HEK293 (cell line): ENCODE data around the gene ARMH3.

Source experiments
- CTCF ChIA-PET: fragments of 350-600 bp; formaldehyde crosslinking; extraction: SDS; loops from one replicate; lab custom pipeline; 2021; ENCODE audit warnings: antibody characterized with exemption; lab: Yijun Ruan, JAX
- POLR2A ChIA-PET: fragments of 300-600 bp; formaldehyde crosslinking; extraction: SDS; loops from one replicate; lab custom pipeline; 2020; ENCODE audit warnings: antibody characterized with exemption, inconsistent platforms; lab: Yijun Ruan, JAX
- H3K27ac ChIP-seq: fragments of 200-500 bp; sonication (Bioruptor generic); 2 replicates; pipeline ENCODE4 v1.5.1; 2014; ENCODE audit warnings: low read depth, low read length, control low read depth, inconsistent platforms; ENCODE audit errors: extremely low read depth
- H3K36me3 ChIP-seq, 2 experiments: fragments of 200-500 bp in 1 of 2; sonication (Bioruptor generic) in 1 of 2; 1 replicate in 1 of 2; 2 replicates in 1 of 2; pipeline ENCODE4 v1.5.1; 2014 to 2017; ENCODE audit warnings: inconsistent platforms in 2 of 2, low read length in 2 of 2; ENCODE audit not compliant: control insufficient read depth in 2 of 2, insufficient read depth in 1 of 2
- H3K4me1 ChIP-seq: fragments of 200-500 bp; sonication (Bioruptor generic); 2 replicates; pipeline ENCODE4 v1.5.1; 2014; ENCODE audit warnings: mild to moderate bottlenecking, low read length, inconsistent platforms; ENCODE audit not compliant: control insufficient read depth, insufficient read depth
- H3K4me3 ChIP-seq: 2 replicates; pipeline ENCODE4 v1.5.1; 2011; ENCODE audit warnings: low read depth, mild to moderate bottlenecking, control low read depth, low read length, moderate library complexity
- H3K9me3 ChIP-seq: fragments of 200-500 bp; sonication (Bioruptor generic); 2 replicates; pipeline ENCODE4 v1.5.1; 2014; ENCODE audit warnings: low read depth, low read length, inconsistent platforms; ENCODE audit not compliant: control insufficient read depth, insufficient read depth
- GLI4 ChIP-seq: fragments of 450-650 bp; formaldehyde crosslinking; IDR thresholded peaks from 2 replicates; pipeline ENCODE4 v1.5.1; 2016; ENCODE audit warnings: missing biosample characterization, missing genetic modification characterization
- HOXA7 ChIP-seq: sonication (generic); formaldehyde crosslinking; IDR thresholded peaks from 2 replicates; pipeline ENCODE4 v1.8.1; 2022; ENCODE audit warnings: missing genetic modification reagents, borderline replicate concordance
- KLF9 ChIP-seq: fragments of 450-650 bp; formaldehyde crosslinking; IDR thresholded peaks from 2 replicates; pipeline ENCODE4 v1.5.1; 2016; ENCODE audit warnings: missing biosample characterization, missing genetic modification characterization, low read depth
- MZF1 ChIP-seq: fragments of 450-650 bp; formaldehyde crosslinking; IDR thresholded peaks from 2 replicates; pipeline ENCODE4 v1.5.1; 2017; ENCODE audit warnings: missing biosample characterization, missing genetic modification characterization, borderline replicate concordance
- PRDM1 ChIP-seq: fragments of 450-650 bp; formaldehyde crosslinking; IDR thresholded peaks from 2 replicates; pipeline ENCODE4; 2016; ENCODE audit warnings: missing biosample characterization, missing genetic modification characterization
- SALL2 ChIP-seq: fragments of 450-650 bp; formaldehyde crosslinking; IDR thresholded peaks from 2 replicates; pipeline ENCODE4 v1.5.0; 2017; ENCODE audit warnings: missing biosample characterization, mild to moderate bottlenecking, missing genetic modification characterization, borderline replicate concordance
- TRIM28 ChIP-seq: IDR thresholded peaks from 2 replicates; pipeline ENCODE4 v1.6.1; 2011; ENCODE audit warnings: low read length, control low read depth, borderline replicate concordance
- YY2 ChIP-seq: fragments of 450-650 bp; formaldehyde crosslinking; IDR thresholded peaks from 2 replicates; pipeline ENCODE4 v1.5.1; 2016; ENCODE audit warnings: missing biosample characterization, missing genetic modification characterization
- ZBTB17 ChIP-seq: fragments of 450-650 bp; formaldehyde crosslinking; IDR thresholded peaks from 2 replicates; pipeline ENCODE4 v1.5.1; 2016; ENCODE audit warnings: missing biosample characterization, missing genetic modification characterization
- ZBTB48 ChIP-seq: fragments of 450-650 bp; formaldehyde crosslinking; IDR thresholded peaks from 2 replicates; pipeline ENCODE4 v1.5.1; 2016; ENCODE audit warnings: missing biosample characterization, missing genetic modification characterization
- ZFP3 ChIP-seq: fragments of 450-650 bp; formaldehyde crosslinking; IDR thresholded peaks from 2 replicates; pipeline ENCODE4 v1.5.1; 2016; ENCODE audit warnings: low read depth, missing biosample characterization, missing genetic modification characterization
- ZIC2 ChIP-seq: fragments of 450-650 bp; formaldehyde crosslinking; IDR thresholded peaks from 2 replicates; pipeline ENCODE4 v1.5.1; 2016; ENCODE audit warnings: missing biosample characterization, missing genetic modification characterization
- ZNF114 ChIP-seq: fragments of 450-650 bp; formaldehyde crosslinking; IDR thresholded peaks from 2 replicates; pipeline ENCODE4 v1.5.0; 2017; ENCODE audit warnings: missing biosample characterization, missing genetic modification characterization
- ZNF2 ChIP-seq: fragments of 450-650 bp; formaldehyde crosslinking; IDR thresholded peaks from 2 replicates; pipeline ENCODE4 v1.5.1; 2016; ENCODE audit warnings: missing biosample characterization, missing genetic modification characterization
- ZNF211 ChIP-seq: fragments of 450-650 bp; formaldehyde crosslinking; IDR thresholded peaks from 2 replicates; pipeline ENCODE4 v1.5.1; 2016; ENCODE audit warnings: low read depth, missing biosample characterization, missing genetic modification characterization
- ZNF214 ChIP-seq: fragments of 450-650 bp; formaldehyde crosslinking; IDR thresholded peaks from 2 replicates; pipeline ENCODE4 v1.5.1; 2017; ENCODE audit warnings: missing biosample characterization, mild to moderate bottlenecking, missing genetic modification characterization, borderline replicate concordance
- ZNF24 ChIP-seq: fragments of 450-650 bp; formaldehyde crosslinking; IDR thresholded peaks from 2 replicates; pipeline ENCODE4 v1.5.1; 2016; ENCODE audit warnings: missing biosample characterization, missing genetic modification characterization
- ZNF324 ChIP-seq: fragments of 450-650 bp; formaldehyde crosslinking; IDR thresholded peaks from 2 replicates; pipeline ENCODE4 v1.5.1; 2016; ENCODE audit warnings: missing biosample characterization, missing genetic modification characterization
- ZNF335 ChIP-seq: fragments of 450-650 bp; formaldehyde crosslinking; conservative IDR thresholded peaks from 2 replicates; pipeline ENCODE4 v1.5.1; 2016; ENCODE audit warnings: missing biosample characterization, missing genetic modification characterization
- ZNF366 ChIP-seq: fragments of 450-650 bp; formaldehyde crosslinking; conservative IDR thresholded peaks from 2 replicates; pipeline ENCODE4 v1.5.1; 2016; ENCODE audit warnings: missing biosample characterization, missing genetic modification characterization
- ZNF391 ChIP-seq: fragments of 450-650 bp; formaldehyde crosslinking; IDR thresholded peaks from 2 replicates; pipeline ENCODE4 v1.5.1; 2016; ENCODE audit warnings: low read depth, missing biosample characterization, missing genetic modification characterization, borderline replicate concordance
- ZNF426 ChIP-seq: fragments of 450-650 bp; formaldehyde crosslinking; IDR thresholded peaks from 2 replicates; pipeline ENCODE4 v1.5.1; 2017; ENCODE audit warnings: missing biosample characterization, missing genetic modification characterization, mild to moderate bottlenecking, inconsistent platforms, moderate library complexity
- ZNF514 ChIP-seq: fragments of 450-650 bp; formaldehyde crosslinking; IDR thresholded peaks from 2 replicates; pipeline ENCODE4 v1.5.1; 2016; ENCODE audit warnings: missing biosample characterization, missing genetic modification characterization
- ZNF521 ChIP-seq: fragments of 450-650 bp; formaldehyde crosslinking; IDR thresholded peaks from 2 replicates; pipeline ENCODE4 v1.5.1; 2017; ENCODE audit warnings: missing biosample characterization, mild to moderate bottlenecking, missing genetic modification characterization
- ZNF558 ChIP-seq: fragments of 450-650 bp; formaldehyde crosslinking; IDR thresholded peaks from 2 replicates; pipeline ENCODE4 v1.5.1; 2016; ENCODE audit warnings: missing biosample characterization, missing genetic modification characterization
- ZNF600 ChIP-seq: fragments of 450-650 bp; formaldehyde crosslinking; IDR thresholded peaks from 2 replicates; pipeline ENCODE4 v1.5.1; 2016; ENCODE audit warnings: missing biosample characterization, missing genetic modification characterization
- ZNF629 ChIP-seq: fragments of 450-650 bp; formaldehyde crosslinking; IDR thresholded peaks from 2 replicates; pipeline ENCODE4 v1.5.1; 2017; ENCODE audit warnings: missing biosample characterization, missing genetic modification characterization
- ZNF768 ChIP-seq: fragments of 450-650 bp; formaldehyde crosslinking; IDR thresholded peaks from 2 replicates; pipeline ENCODE4 v1.5.1; 2018; ENCODE audit warnings: missing biosample characterization, mild to moderate bottlenecking, missing genetic modification characterization
- ZNF830 ChIP-seq: fragments of 450-650 bp; IDR thresholded peaks from 2 replicates; pipeline ENCODE4 v1.5.0; 2018; ENCODE audit warnings: missing biosample characterization, missing genetic modification characterization, low read depth, mild to moderate bottlenecking, moderate library complexity
- TF ChIP-seq, protein P1 (sequence below): fragments of 450-650 bp; formaldehyde crosslinking; IDR thresholded peaks from 2 replicates; pipeline ENCODE4 v1.5.0; 2017; ENCODE audit warnings: missing biosample characterization, missing genetic modification characterization, borderline replicate concordance
- TF ChIP-seq, protein P2 (sequence below): fragments of 450-650 bp; formaldehyde crosslinking; IDR thresholded peaks from 2 replicates; pipeline ENCODE4; 2016; ENCODE audit warnings: missing biosample characterization, missing genetic modification characterization
- TF ChIP-seq, protein P3 (sequence below): fragments of 450-650 bp; formaldehyde crosslinking; IDR thresholded peaks from 2 replicates; pipeline ENCODE4 v1.5.1; 2017; ENCODE audit warnings: missing biosample characterization, missing genetic modification characterization
- TF ChIP-seq, protein P4 (sequence below): fragments of 450-650 bp; formaldehyde crosslinking; IDR thresholded peaks from 2 replicates; pipeline ENCODE4 v1.5.1; 2016; ENCODE audit warnings: missing biosample characterization, missing genetic modification characterization

Gene ARMH3

DNA sequence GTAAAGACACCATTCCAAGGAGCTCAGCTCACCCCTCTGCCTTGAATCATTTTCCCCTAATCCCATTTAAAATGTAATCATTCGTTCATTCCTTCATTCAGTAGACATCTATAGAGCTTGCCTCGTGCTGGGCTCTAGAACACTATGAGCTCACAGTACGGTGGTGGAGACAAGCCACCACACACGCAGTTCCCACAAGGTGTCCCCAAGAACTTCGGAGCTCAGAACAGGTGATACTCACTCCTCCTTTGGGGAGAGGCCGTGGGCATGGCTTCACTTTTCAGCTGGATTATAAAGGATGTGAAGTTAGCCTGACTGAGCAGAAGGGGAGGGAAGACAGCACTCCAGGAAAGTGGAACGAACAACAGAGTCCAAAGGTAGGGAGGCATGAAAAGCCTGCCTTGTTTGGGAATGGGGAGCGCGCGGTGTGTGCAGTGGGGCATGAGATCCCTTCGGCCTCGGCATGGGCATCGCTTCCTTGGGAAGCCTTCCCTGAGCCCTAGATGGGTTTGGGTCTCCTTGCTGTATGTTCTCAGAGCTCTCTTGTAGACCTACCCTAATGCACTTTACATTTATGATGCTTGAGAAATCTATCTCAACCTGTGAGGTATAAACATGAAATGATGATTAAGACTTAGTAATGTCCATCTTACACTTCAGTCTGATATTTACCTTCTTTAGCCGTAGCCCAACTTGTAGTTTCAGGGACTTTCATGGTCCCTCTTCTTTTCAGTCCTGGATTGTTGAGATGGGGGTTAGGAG lies 236.9 kb downstream of the ARMH3 start:
- Histone ChIP-seq H3K9me3 (no peaks in the 10 kb centered on the region), H3K36me3 (no peaks in the 10 kb centered on the region; a peak in 1 of 3 replicates), H3K4me1 (peaks cover 4% of the 10 kb centered on the region; the same call in 1 of the 2 replicates), H3K27ac (peak overlapping the region; percentile 90), H3K4me3 (peak overlapping the region; percentile 46)
- ChIA-PET CTCF (interaction anchor here (0.5 to 2.6 kb wide), 7 partner anchors 9 to 191 kb away, joined by 3 to 17 read pairs (median 4); no protein-coding TSS in a partner anchor), POLR2A (interaction anchor here (0.5 to 2.5 kb wide), 20 partner anchors 9 to 589 kb away, joined by 3 to 24 read pairs (median 4); partner anchors contain the start of genes ARMH3, DPCD, NPM3 and POLL)
- TF ChIP-seq ZNF391 (no peak), ZNF830 (tag by site-specific recombination) (no peak), ZNF514 (no peak), ZNF521 (tag by site-specific recombination) (no peak), ZFP3 (tag by site-specific recombination) (no peak), ZNF335 (tag by site-specific recombination) (peak; percentile 26), ZNF768 (tag by site-specific recombination) (no peak), ZNF114 (tag by site-specific recombination) (no peak), PRDM1 (tag by site-specific recombination) (0 out of 2 replicates have a peak, but pooled peaks have one; percentile 3), ZBTB48 (peak; percentile 90), ZNF629 (tag by site-specific recombination) (peak; percentile 10; the same call in 1 of the 2 replicates), SALL2 (tag by site-specific recombination) (no peak), ZNF2 (tag by site-specific recombination) (peak; percentile 8; the same call in 1 of the 2 replicates), YY2 (tag by site-specific recombination) (no peak), MZF1 (tag by site-specific recombination) (peak; percentile 67; the same call in 1 of the 2 replicates), ZIC2 (no peak), ZNF366 (tag by site-specific recombination) (peak; percentile 87), ZNF558 (no peak), ZBTB17 (tag by site-specific recombination) (peak; percentile 93), KLF9 (tag by site-specific recombination) (no peak), GLI4 (no peak), ZNF600 (tag by site-specific recombination) (peak; percentile 99), ZNF24 (tag by site-specific recombination) (peak; percentile 99), TRIM28 (peak; percentile 37; the same call in 1 of the 2 replicates), ZNF324 (tag by site-specific recombination) (no peak), ZNF211 (tag by site-specific recombination) (no peak), ZNF426 (tag by site-specific recombination) (no peak), HOXA7 (CRISPR knock-in tag) (no peak), ZNF214 (tag by site-specific recombination) (no peak)
- TF ChIP-seq, protein P1, sequence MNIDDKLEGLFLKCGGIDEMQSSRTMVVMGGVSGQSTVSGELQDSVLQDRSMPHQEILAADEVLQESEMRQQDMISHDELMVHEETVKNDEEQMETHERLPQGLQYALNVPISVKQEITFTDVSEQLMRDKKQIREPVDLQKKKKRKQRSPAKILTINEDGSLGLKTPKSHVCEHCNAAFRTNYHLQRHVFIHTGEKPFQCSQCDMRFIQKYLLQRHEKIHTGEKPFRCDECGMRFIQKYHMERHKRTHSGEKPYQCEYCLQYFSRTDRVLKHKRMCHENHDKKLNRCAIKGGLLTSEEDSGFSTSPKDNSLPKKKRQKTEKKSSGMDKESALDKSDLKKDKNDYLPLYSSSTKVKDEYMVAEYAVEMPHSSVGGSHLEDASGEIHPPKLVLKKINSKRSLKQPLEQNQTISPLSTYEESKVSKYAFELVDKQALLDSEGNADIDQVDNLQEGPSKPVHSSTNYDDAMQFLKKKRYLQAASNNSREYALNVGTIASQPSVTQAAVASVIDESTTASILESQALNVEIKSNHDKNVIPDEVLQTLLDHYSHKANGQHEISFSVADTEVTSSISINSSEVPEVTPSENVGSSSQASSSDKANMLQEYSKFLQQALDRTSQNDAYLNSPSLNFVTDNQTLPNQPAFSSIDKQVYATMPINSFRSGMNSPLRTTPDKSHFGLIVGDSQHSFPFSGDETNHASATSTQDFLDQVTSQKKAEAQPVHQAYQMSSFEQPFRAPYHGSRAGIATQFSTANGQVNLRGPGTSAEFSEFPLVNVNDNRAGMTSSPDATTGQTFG (tag by site-specific recombination), result no peak
- TF ChIP-seq, protein P2, sequence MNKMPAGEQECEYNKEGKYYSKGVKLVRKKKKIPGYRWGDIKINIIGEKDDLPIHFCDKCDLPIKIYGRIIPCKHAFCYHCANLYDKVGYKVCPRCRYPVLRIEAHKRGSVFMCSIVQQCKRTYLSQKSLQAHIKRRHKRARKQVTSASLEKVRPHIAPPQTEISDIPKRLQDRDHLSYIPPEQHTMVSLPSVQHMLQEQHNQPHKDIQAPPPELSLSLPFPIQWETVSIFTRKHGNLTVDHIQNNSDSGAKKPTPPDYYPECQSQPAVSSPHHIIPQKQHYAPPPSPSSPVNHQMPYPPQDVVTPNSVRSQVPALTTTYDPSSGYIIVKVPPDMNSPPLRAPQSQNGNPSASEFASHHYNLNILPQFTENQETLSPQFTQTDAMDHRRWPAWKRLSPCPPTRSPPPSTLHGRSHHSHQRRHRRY (tag by site-specific recombination), result no peak
- TF ChIP-seq, protein P3, sequence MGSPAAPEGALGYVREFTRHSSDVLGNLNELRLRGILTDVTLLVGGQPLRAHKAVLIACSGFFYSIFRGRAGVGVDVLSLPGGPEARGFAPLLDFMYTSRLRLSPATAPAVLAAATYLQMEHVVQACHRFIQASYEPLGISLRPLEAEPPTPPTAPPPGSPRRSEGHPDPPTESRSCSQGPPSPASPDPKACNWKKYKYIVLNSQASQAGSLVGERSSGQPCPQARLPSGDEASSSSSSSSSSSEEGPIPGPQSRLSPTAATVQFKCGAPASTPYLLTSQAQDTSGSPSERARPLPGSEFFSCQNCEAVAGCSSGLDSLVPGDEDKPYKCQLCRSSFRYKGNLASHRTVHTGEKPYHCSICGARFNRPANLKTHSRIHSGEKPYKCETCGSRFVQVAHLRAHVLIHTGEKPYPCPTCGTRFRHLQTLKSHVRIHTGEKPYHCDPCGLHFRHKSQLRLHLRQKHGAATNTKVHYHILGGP, result no peak
- TF ChIP-seq, protein P4, sequence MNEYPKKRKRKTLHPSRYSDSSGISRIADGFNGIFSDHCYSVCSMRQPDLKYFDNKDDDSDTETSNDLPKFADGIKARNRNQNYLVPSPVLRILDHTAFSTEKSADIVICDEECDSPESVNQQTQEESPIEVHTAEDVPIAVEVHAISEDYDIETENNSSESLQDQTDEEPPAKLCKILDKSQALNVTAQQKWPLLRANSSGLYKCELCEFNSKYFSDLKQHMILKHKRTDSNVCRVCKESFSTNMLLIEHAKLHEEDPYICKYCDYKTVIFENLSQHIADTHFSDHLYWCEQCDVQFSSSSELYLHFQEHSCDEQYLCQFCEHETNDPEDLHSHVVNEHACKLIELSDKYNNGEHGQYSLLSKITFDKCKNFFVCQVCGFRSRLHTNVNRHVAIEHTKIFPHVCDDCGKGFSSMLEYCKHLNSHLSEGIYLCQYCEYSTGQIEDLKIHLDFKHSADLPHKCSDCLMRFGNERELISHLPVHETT (tag by site-specific recombination), result no peak
